ENCODE results near the gene ST7.

GRCh38 chr7:117118579-117119180 lies 165.4 kb downstream of the ST7 start:
- TF ChIP-seq, protein P1, sequence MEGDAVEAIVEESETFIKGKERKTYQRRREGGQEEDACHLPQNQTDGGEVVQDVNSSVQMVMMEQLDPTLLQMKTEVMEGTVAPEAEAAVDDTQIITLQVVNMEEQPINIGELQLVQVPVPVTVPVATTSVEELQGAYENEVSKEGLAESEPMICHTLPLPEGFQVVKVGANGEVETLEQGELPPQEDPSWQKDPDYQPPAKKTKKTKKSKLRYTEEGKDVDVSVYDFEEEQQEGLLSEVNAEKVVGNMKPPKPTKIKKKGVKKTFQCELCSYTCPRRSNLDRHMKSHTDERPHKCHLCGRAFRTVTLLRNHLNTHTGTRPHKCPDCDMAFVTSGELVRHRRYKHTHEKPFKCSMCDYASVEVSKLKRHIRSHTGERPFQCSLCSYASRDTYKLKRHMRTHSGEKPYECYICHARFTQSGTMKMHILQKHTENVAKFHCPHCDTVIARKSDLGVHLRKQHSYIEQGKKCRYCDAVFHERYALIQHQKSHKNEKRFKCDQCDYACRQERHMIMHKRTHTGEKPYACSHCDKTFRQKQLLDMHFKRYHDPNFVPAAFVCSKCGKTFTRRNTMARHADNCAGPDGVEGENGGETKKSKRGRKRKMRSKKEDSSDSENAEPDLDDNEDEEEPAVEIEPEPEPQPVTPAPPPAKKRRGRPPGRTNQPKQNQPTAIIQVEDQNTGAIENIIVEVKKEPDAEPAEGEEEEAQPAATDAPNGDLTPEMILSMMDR (IDR thresholded peaks at IDR 0.05) = no peak
- TF ChIP-seq POLR2A (IDR thresholded peaks at IDR 0.05) (no peak), EP300 (IDR thresholded peaks at IDR 0.05) (no peak)

All from tibial nerve (tissue), 4 donors.